WERI-Rb-1 (cell line): ENCODE data around the gene CFAP299.

Experiments used
- DNase-seq: peaks from one replicate; pipeline ENCODE4 v3.0.0-alpha.2; 2020
- H3K27ac ChIP-seq: fragments of 250-450 bp; sonication (Bioruptor Pico); 2 replicates; pipeline ENCODE4 v1.5.1; 2020; ENCODE audit warnings: mild to moderate bottlenecking, moderate library complexity
- H3K27me3 ChIP-seq: fragments of 250-450 bp; sonication (Bioruptor Pico); 2 replicates; pipeline ENCODE4 v1.5.1; 2021; ENCODE audit warnings: mild to moderate bottlenecking, low read depth, moderate library complexity; ENCODE audit not compliant: insufficient read depth, severe bottlenecking
- H3K36me3 ChIP-seq: fragments of 250-450 bp; sonication (Bioruptor Pico); 2 replicates; pipeline ENCODE4 v1.5.1; 2020; ENCODE audit warnings: mild to moderate bottlenecking, moderate library complexity
- H3K4me3 ChIP-seq: 2 replicates; pipeline ENCODE4 v1.5.1; 2011; ENCODE audit warnings: low read depth, mild to moderate bottlenecking, control low read depth, low read length
- H3K9me3 ChIP-seq: fragments of 250-450 bp; sonication (Bioruptor Pico); 2 replicates; pipeline ENCODE4 v1.5.1; 2021; ENCODE audit warnings: mild to moderate bottlenecking, moderate library complexity; ENCODE audit not compliant: severe bottlenecking
- CTCF ChIP-seq: IDR thresholded peaks from 2 replicates; pipeline ENCODE4 v1.5.1; 2011; ENCODE audit warnings: low read depth, mild to moderate bottlenecking, control low read depth, inconsistent platforms, low read length

Gene CFAP299

GRCh38 chr4:80367737-80368136 is 32.2 kb downstream of the CFAP299 start:
- TF ChIP-seq CTCF: no peak
- Histone ChIP-seq H3K27me3 (peaks cover 5% of the 10 kb centered on the region), H3K4me3 (no peak overlapping the region), H3K36me3 (no peaks in the 10 kb centered on the region), H3K27ac (no peak overlapping the region), H3K9me3 (peaks cover 3% of the 10 kb centered on the region)
- no peak for DNase-seq

- peaks cover 3% of the 10 kb centered on the region for H3K9me3 ChIP-seq
- no peaks in the 10 kb centered on the region for H3K36me3 ChIP-seq
- no peak for DNase-seq
- no peak for TF ChIP-seq CTCF
- no peak overlapping the region for H3K27ac ChIP-seq
- H3K4me3 ChIP-seq: no peak overlapping the region
- H3K27me3 ChIP-seq: peaks cover 5% of the 10 kb centered on the region
Measured at GRCh38 chr4:80370635-80371034, 35.1 kb downstream of the CFAP299 start.

GRCh38 chr4:80371046-80371445 is 35.5 kb downstream of the CFAP299 start:
- no peak for DNase-seq
- no peak for TF ChIP-seq CTCF
- H3K36me3 ChIP-seq: no peaks in the 10 kb centered on the region
- no peak overlapping the region for H3K27ac ChIP-seq
- peaks cover 5% of the 10 kb centered on the region for H3K27me3 ChIP-seq
- peaks cover 3% of the 10 kb centered on the region for H3K9me3 ChIP-seq
- H3K4me3 ChIP-seq: no peak overlapping the region

- Histone ChIP-seq H3K9me3 (peaks cover 3% of the 10 kb centered on the region), H3K27ac (no peak overlapping the region), H3K27me3 (peaks cover 5% of the 10 kb centered on the region), H3K36me3 (no peaks in the 10 kb centered on the region), H3K4me3 (no peak overlapping the region)
- DNase-seq: no peak
- no peak for TF ChIP-seq CTCF
Measured at GRCh38 chr4:80374180-80374579, 38.6 kb downstream of the CFAP299 start.

- TF ChIP-seq CTCF: no peak
- no peaks in the 10 kb centered on the region for H3K27me3 ChIP-seq
- no peak for DNase-seq
Measured at GRCh38 chr4:80382090-80382832, 46.7 kb downstream of the CFAP299 start.

More at GRCh38 chr4:80382090-80382832, 46.7 kb downstream of the CFAP299 start:
- Histone ChIP-seq H3K27ac (no peak overlapping the region), H3K9me3 (peaks cover 2% of the 10 kb centered on the region), H3K4me3 (no peak overlapping the region), H3K36me3 (no peaks in the 10 kb centered on the region)
